GM12878 (cell line): ENCODE data around the gene IL17RC. TPM values are rescaled to one million over a fixed set of nuclear protein-coding genes. Genes with fewer than 3 reads are reported as not detected.

Experiments used
- ATAC-seq: fragments of 200-7000 bp; cut with Tn5 transposase; 3 replicates; pipeline ENCODE4 v1.9.1; 2020; ENCODE audit warnings: mild to moderate bottlenecking, moderate library complexity
- BruUV-seq: library from RNA; stranded (reverse); fragments of 400-500 nt; replicated peaks from 2 replicates; lab custom pipeline; 2021; lab: Mats Ljungman, UMichigan
- CTCF ChIA-PET: fragments of 300-600 bp; sonication (Branson Sonifier 250); formaldehyde crosslinking; extraction: SDS; loops from one replicate; lab custom pipeline; 2021; ENCODE audit warnings: inconsistent platforms; lab: Yijun Ruan, JAX
- POLR2A ChIA-PET: fragments of 350-600 bp; formaldehyde crosslinking; extraction: SDS; loops from one replicate; lab custom pipeline; 2021; ENCODE audit warnings: inconsistent platforms; lab: Charles Lee
- RAD21 ChIA-PET: fragments of 300-600 bp; sonication (Branson Sonifier 250); formaldehyde crosslinking; loops from one replicate; lab custom pipeline; 2023; ENCODE audit warnings: antibody characterized with exemption; ENCODE audit not compliant: unreplicated experiment; lab: Charles Lee
- SMC1A ChIA-PET: fragments of 300-600 bp; sonication (Branson Sonifier 250); formaldehyde crosslinking; loops from one replicate; lab custom pipeline; 2023; ENCODE audit not compliant: unreplicated experiment, uncharacterized antibody; lab: Charles Lee
- DNase-seq: peaks from one replicate; pipeline ENCODE4 v3.0.0-alpha.2; 2011; ENCODE audit warnings: low read depth, low spot score
- FAIRE-seq: peaks from 3 replicates; lab custom pipeline; 2011; peaks lifted over from hg19 to GRCh38; lab: Jason Lieb, UNC
- H2AFZ ChIP-seq: 2 replicates; pipeline ENCODE4 v1.6.0; 2011; ENCODE audit warnings: low read depth, low read length, control low read depth; ENCODE audit not compliant: control insufficient read depth
- H3K27ac ChIP-seq: 2 replicates; pipeline ENCODE4 v1.5.1; 2011; ENCODE audit warnings: control low read depth; ENCODE audit not compliant: control insufficient read depth, insufficient read depth
- H3K27me3 ChIP-seq, 2 experiments: replicated peaks in 1 of 2; 2 replicates each; pipeline versions ENCODE4 v1.6.0 to v1.6.1; 2011; ENCODE audit warnings: low read length in 1 of 2; ENCODE audit not compliant: control insufficient read depth in 2 of 2, insufficient read depth in 2 of 2
- H3K36me3 ChIP-seq, 2 experiments: 2 replicates each; pipeline ENCODE4 v1.5.1; 2011; ENCODE audit warnings: low read length in 1 of 2; ENCODE audit not compliant: control insufficient read depth in 2 of 2, insufficient read depth in 2 of 2
- H3K4me1 ChIP-seq: 2 replicates; pipeline ENCODE4 v1.6.1; 2011; ENCODE audit warnings: mild to moderate bottlenecking, low read length, moderate library complexity, mixed read lengths; ENCODE audit not compliant: control insufficient read depth, insufficient read depth
- H3K4me2 ChIP-seq: 2 replicates; pipeline ENCODE4 v1.6.0; 2011; ENCODE audit warnings: control low read depth; ENCODE audit not compliant: control insufficient read depth, insufficient read depth
- H3K4me3 ChIP-seq: fragments of 200-600 bp; sonication (generic); 2 replicates; pipeline ENCODE4 v1.5.1; 2016
- H3K79me2 ChIP-seq: 2 replicates; pipeline ENCODE4 v1.6.0; 2011; ENCODE audit warnings: low read length; ENCODE audit not compliant: control insufficient read depth, insufficient read depth
- H3K9ac ChIP-seq: 2 replicates; pipeline ENCODE4 v1.8.0; 2011; ENCODE audit warnings: low read length, control low read depth, mixed read lengths; ENCODE audit not compliant: control insufficient read depth, insufficient read depth
- H3K9me3 ChIP-seq: replicated peaks from 3 replicates; pipeline ENCODE4 v1.5.1; 2011; ENCODE audit warnings: mild to moderate bottlenecking, low read length; ENCODE audit not compliant: control insufficient read depth, insufficient read depth
- H4K20me1 ChIP-seq: 2 replicates; pipeline ENCODE4 v1.6.0; 2011; ENCODE audit not compliant: control insufficient read depth, insufficient read depth
- ATF7 ChIP-seq: fragments of 450-650 bp; IDR thresholded peaks from 2 replicates; pipeline ENCODE4 v1.6.1; 2016; ENCODE audit warnings: low read depth, mild to moderate bottlenecking
- EED ChIP-seq: sonication (generic); IDR thresholded peaks from 2 replicates; pipeline ENCODE4 v1.6.1; 2016; ENCODE audit warnings: antibody characterized with exemption, low read depth
- EZH2 ChIP-seq: IDR thresholded peaks from 2 replicates; pipeline ENCODE4 v1.6.1; 2012; ENCODE audit warnings: low read depth, mild to moderate bottlenecking, control low read depth, inconsistent platforms, low read length, borderline replicate concordance; ENCODE audit not compliant: control insufficient read depth
- MEF2A ChIP-seq: IDR thresholded peaks from 2 replicates; pipeline ENCODE4 v1.6.1; 2011; ENCODE audit warnings: low read depth, mild to moderate bottlenecking, low read length, moderate library complexity; ENCODE audit not compliant: insufficient read depth
- MEF2B ChIP-seq: fragments of 450-650 bp; IDR thresholded peaks from 2 replicates; pipeline ENCODE4 v1.6.1; 2018; ENCODE audit warnings: mild to moderate bottlenecking, moderate library complexity; ENCODE audit not compliant: partially characterized antibody, poor library complexity, severe bottlenecking
- NFIC ChIP-seq: IDR thresholded peaks from 2 replicates; pipeline ENCODE4 v1.6.1; 2012; ENCODE audit warnings: low read depth, mild to moderate bottlenecking, inconsistent platforms, low read length, moderate library complexity
- NR2C2 ChIP-seq: IDR thresholded peaks from 2 replicates; pipeline ENCODE4 v1.6.1; 2011; ENCODE audit warnings: borderline replicate concordance, low read depth; ENCODE audit not compliant: control insufficient read depth, insufficient read length
- NRF1 ChIP-seq: conservative IDR thresholded peaks from 2 replicates; pipeline ENCODE4 v1.6.1; 2011; ENCODE audit warnings: mild to moderate bottlenecking, low read depth, low read length, improper control_type of control experiment
- POLR2A ChIP-seq: IDR thresholded peaks from 2 replicates; pipeline ENCODE4 v1.6.1; 2011; ENCODE audit warnings: low read depth, mild to moderate bottlenecking, low read length
- POLR2AphosphoS2 ChIP-seq: IDR thresholded peaks from 2 replicates; pipeline ENCODE4 v1.6.1; 2011; ENCODE audit warnings: low read depth, mild to moderate bottlenecking, low read length, improper control_type of control experiment, moderate library complexity
- POU2F2 ChIP-seq: IDR thresholded peaks from 3 replicates; pipeline ENCODE4 v1.6.1; 2011; ENCODE audit warnings: low read depth, mild to moderate bottlenecking, low read length, borderline replicate concordance
- RELA ChIP-seq: fragments of 450-650 bp; IDR thresholded peaks from 2 replicates; pipeline ENCODE4 v1.8.0; 2014; ENCODE audit warnings: borderline replicate concordance; ENCODE audit not compliant: partially characterized antibody
- SMAD5 ChIP-seq: IDR thresholded peaks from 2 replicates; pipeline ENCODE4 v1.6.1; 2016; ENCODE audit warnings: antibody characterized with exemption, low read depth
- TARDBP ChIP-seq: IDR thresholded peaks from 2 replicates; pipeline ENCODE4 v1.6.1; 2016; ENCODE audit warnings: borderline replicate concordance
- TCF12 ChIP-seq: IDR thresholded peaks from 2 replicates; pipeline ENCODE4 v1.6.1; 2011; ENCODE audit warnings: low read depth, mild to moderate bottlenecking, low read length
- WRNIP1 ChIP-seq: IDR thresholded peaks from 2 replicates; pipeline ENCODE4 v1.6.1; 2011; ENCODE audit warnings: low read depth, low read length, improper control_type of control experiment, borderline replicate concordance
- WGBS: methylation state at CpG from one replicate; pipeline ENCODE4 v1.1.6; 2016; ENCODE audit warnings: low lambda C conversion rate; ENCODE audit not compliant: insufficient replicate concordance, insufficient coverage; ENCODE audit errors: missing lambda C conversion rate; 5-methylcytosine and 5-hydroxymethylcytosine counted together
- in situ Hi-C: fragments of 300-500 bp; cut with MboI; formaldehyde crosslinking; loops from 9 replicates; pipeline ENCODE4 v1.14.3; 2018; ENCODE audit warnings: mixed read lengths
- intact Hi-C: fragments of 100-400 bp; cut with micrococcal nuclease; formaldehyde crosslinking; loops from one replicate; pipeline ENCODE4 v1.14.2; 2022; ENCODE audit not compliant: unreplicated experiment
- polyA plus RNA-seq, 11 experiments: library from polyadenylated mRNA; depleted of rRNA in 4 of 11; unstranded in 6 of 11; stranded (reverse) in 5 of 11; fragments of >200 nt; fragmentation: Nextera tagmentation in 4 of 11; fragmentation: Illumina TruSeq in 1 of 11; extraction: Ambion mirVana in 4 of 11; extraction: Trizol in 1 of 11; gene quantifications; 1 replicate in 1 of 11; 2 replicates in 10 of 11; pipeline versions ENCODE4 v1.2.1 to v1.2.3, GENCODE V29; 2011 to 2016; ENCODE audit warnings: inconsistent platforms in 2 of 11, missing spikeins in 2 of 11, low read depth in 1 of 11
- total RNA-seq, 4 experiments: library from RNA; depleted of rRNA in 3 of 4; stranded (reverse); fragments of >200 nt in 3 of 4; fragmentation: Illumina TruSeq in 1 of 4; extraction: Trizol in 1 of 4; gene quantifications; 2 replicates each; pipeline versions ENCODE4 v1.2.1 to v1.2.3, GENCODE V29; 2013 to 2021

Gene IL17RC
- total and polyA plus RNA-seq, 10 of the 15 experiments (the other 5 are each of a cell fraction or from before 2014, with no cell fraction given): 0.07 to 4.4 (median 0.34) TPM; not detected in 3

DNA sequence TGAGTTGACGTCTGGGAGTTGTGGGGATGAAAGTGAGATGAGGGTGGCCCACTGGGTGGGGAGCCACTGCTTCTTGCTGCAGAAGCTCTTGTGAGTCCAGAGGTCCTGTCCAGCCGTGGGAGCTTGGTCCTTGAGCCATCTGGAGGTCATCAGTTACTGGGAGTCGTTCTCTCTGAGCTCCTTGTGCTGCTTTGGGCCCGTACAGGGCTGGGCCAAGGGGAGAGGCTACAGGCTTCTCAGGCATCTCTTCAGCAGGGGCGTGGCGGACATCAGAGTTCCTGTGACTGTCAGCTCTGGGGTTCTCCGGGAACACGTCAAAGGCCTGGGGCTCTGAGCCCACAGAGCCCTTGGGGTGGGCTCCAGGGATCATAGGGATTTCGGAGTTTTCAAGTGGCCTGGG, 32.7 kb downstream of the IL17RC start:
- FAIRE-seq (no peak), DNase-seq (no peak), ATAC-seq (no peak)
- ChIA-PET RAD21 (interaction anchor here (5.2 kb wide), 1 partner anchor 17 kb away, joined by 24 read pairs; the partner anchor contains the start of gene CRELD1), CTCF (interaction anchor here (2.1 kb wide), 1 partner anchor 17 kb away, joined by 5 read pairs; no protein-coding TSS in a partner anchor), SMC1A (interaction anchor here (0.7 to 1.8 kb wide), 3 partner anchors 15 to 76 kb away, joined by 3 to 5 read pairs (median 4); partner anchors contain the start of genes CIDEC and FANCD2), POLR2A (interaction anchor here (0.6 to 1.1 kb wide), 2 partner anchors 15 to 49 kb away, joined by 3 to 4 read pairs; no protein-coding TSS in a partner anchor)
- no peak overlapping the region for H3K9ac ChIP-seq
- H2AFZ ChIP-seq: no peak overlapping the region
- no peaks in the 10 kb centered on the region for H3K27me3 ChIP-seq
- no peak overlapping the region for H3K4me2 ChIP-seq
- intact Hi-C loops (loop anchor here (2.0 to 10.0 kb wide), 2 partner anchors 17 to 275 kb away; partner anchors contain the start of gene CRELD1), in situ Hi-C loops (no loop called here)
- no peak overlapping the region for H3K4me3 ChIP-seq
- TF ChIP-seq MEF2B (no peak), SMAD5 (no peak)
- H3K36me3 ChIP-seq: peaks cover 0 to 6% of the 10 kb centered on the region in 2 experiments; a peak in 2 of 4 replicates
- H4K20me1 ChIP-seq: no peaks in the 10 kb centered on the region
- no TSS peak for BruUV-seq
- WGBS: 73% methylated on average over 9 of the region's 9 CpGs
- H3K9me3 ChIP-seq: no peaks in the 10 kb centered on the region
- peaks cover 3% of the 10 kb centered on the region; the same call in 1 of the 2 replicates for H3K4me1 ChIP-seq
- no peak overlapping the region for H3K27ac ChIP-seq
- H3K79me2 ChIP-seq: no peaks in the 10 kb centered on the region

DNA sequence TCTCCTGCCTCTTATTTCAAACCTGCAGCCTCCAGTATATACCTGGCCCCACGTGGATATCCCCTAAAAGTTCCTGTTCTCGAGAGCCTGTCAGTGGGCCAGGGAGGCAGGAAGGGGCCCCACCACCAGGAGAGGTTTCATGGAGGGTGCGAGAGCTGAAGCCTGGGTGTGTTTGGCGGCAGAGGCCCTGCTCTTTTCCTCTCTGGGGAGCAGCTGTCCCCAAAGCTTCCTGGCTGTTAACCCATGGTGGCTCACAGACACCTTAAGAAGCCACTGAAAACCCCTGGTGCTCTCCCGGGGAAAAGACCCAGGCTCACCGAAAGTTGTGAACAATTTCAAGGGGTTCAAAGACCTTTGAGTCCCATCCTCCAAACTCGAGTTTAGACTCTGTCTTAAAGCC, 34.2 kb downstream of the IL17RC start:
- peak overlapping the region; percentile 96 for H3K4me2 ChIP-seq
- H2AFZ ChIP-seq: peak overlapping the region; percentile 56
- H3K36me3 ChIP-seq: peaks cover 0 to 4% of the 10 kb centered on the region in 2 experiments; a peak in 2 of 4 replicates
- FAIRE-seq: peak; percentile 82
- peak overlapping the region; percentile 82 for H3K4me3 ChIP-seq
- no peaks in the 10 kb centered on the region for H3K27me3 ChIP-seq
- no peaks in the 10 kb centered on the region for H4K20me1 ChIP-seq
- peak; percentile 67 for ATAC-seq
- no TSS peak for BruUV-seq
- CTCF ChIA-PET: interaction anchor here (1.9 to 5.8 kb wide), 2 partner anchors 16 to 18 kb away, joined by 5 to 29 read pairs; partner anchors contain the start of gene CRELD1
- in situ Hi-C loops: no loop called here
- H3K4me1 ChIP-seq: peaks cover 3% of the 10 kb centered on the region; the same call in 1 of the 2 replicates
- DNase-seq: peak; percentile 37
- no peaks in the 10 kb centered on the region for H3K79me2 ChIP-seq
- POLR2A ChIA-PET: interaction anchor here (1.0 to 2.3 kb wide), 7 partner anchors 9 to 241 kb away, joined by 3 to 11 read pairs (median 7); partner anchors contain the start of genes BRK1, CRELD1 and EMC3
- intact Hi-C loops: loop anchor here (2.0 to 10.0 kb wide), 2 partner anchors 18 to 274 kb away; partner anchors contain the start of gene CRELD1
- H3K27ac ChIP-seq: peak overlapping the region; percentile 69
- peak overlapping the region; percentile 72 for H3K9ac ChIP-seq
- RAD21 ChIA-PET: interaction anchor here (1.0 to 5.2 kb wide), 3 partner anchors 16 to 37 kb away, joined by 3 to 24 read pairs (median 7); partner anchors contain the start of gene CRELD1
- no peaks in the 10 kb centered on the region for H3K9me3 ChIP-seq
- WGBS: under 1% methylated on average over 7 of the region's 7 CpGs
- SMC1A ChIA-PET: interaction anchor here (0.6 to 2.3 kb wide), 5 partner anchors 16 to 73 kb away, joined by 3 to 16 read pairs (median 5); partner anchors contain the start of genes CIDEC and CRELD1
- TF ChIP-seq POLR2A: peak; percentile 15; the same call in 1 of the 2 replicates
- peak; percentile 21 for TF ChIP-seq RELA
- TF ChIP-seq POU2F2: no peak
- no peak for TF ChIP-seq WRNIP1
- 0 out of 2 replicates have a peak, but pooled peaks have one; percentile 43 for TF ChIP-seq TCF12
- TF ChIP-seq NFIC: peak; percentile 45; the same call in 1 of the 2 replicates
- TF ChIP-seq TARDBP: no peak
- no peak for TF ChIP-seq POLR2AphosphoS2
- TF ChIP-seq NR2C2: no peak
- TF ChIP-seq EZH2: no peak
- TF ChIP-seq EED: peak; percentile 70; the same call in 1 of the 2 replicates
- no peak for TF ChIP-seq ATF7
- TF ChIP-seq MEF2B: peak; percentile 81
- TF ChIP-seq MEF2A: no peak
- TF ChIP-seq NRF1: no peak
